A673 (cell line): ENCODE results near the gene CTXND1. TPM values are rescaled to one million over a fixed set of nuclear protein-coding genes. Genes with fewer than 3 reads are reported as not detected.

Experiments
- BruUV-seq: library from RNA; stranded (reverse); fragments of 400-500 nt; replicated peaks from 2 replicates; lab custom pipeline; 2021; lab: Mats Ljungman, UMichigan
- CTCF ChIA-PET: fragments of 300-600 bp; sonication (Branson Sonifier 250); formaldehyde crosslinking; loops from one replicate; lab custom pipeline; 2022; ENCODE audit warnings: antibody characterized with exemption; lab: Charles Lee
- POLR2A ChIA-PET: fragments of 300-600 bp; sonication (Branson Sonifier 250); formaldehyde crosslinking; loops from one replicate; lab custom pipeline; 2022; ENCODE audit warnings: antibody characterized with exemption; ENCODE audit not compliant: low non-redundant PET; lab: Charles Lee
- DNase-seq: peaks from one replicate; pipeline ENCODE4 v3.0.0-alpha.2; 2015; ENCODE audit warnings: low spot score
- H3K27ac ChIP-seq: fragments of 200-600 bp; sonication (generic); 2 replicates; pipeline ENCODE4 v1.5.1; 2016; ENCODE audit warnings: mixed run types, low read depth, mild to moderate bottlenecking, mixed read lengths, antibody characterized with exemption, low read length; ENCODE audit not compliant: poor library complexity, severe bottlenecking
- H3K27me3 ChIP-seq: fragments of 200-600 bp; sonication (generic); replicated peaks from 2 replicates; pipeline ENCODE4 v1.6.1; 2017; ENCODE audit warnings: mixed run types, low read depth, mild to moderate bottlenecking, mixed read lengths, antibody characterized with exemption, low read length; ENCODE audit not compliant: insufficient read depth, poor library complexity
- H3K36me3 ChIP-seq: fragments of 200-600 bp; sonication (generic); 2 replicates; pipeline ENCODE4 v1.6.1; 2016; ENCODE audit warnings: mixed run types, mild to moderate bottlenecking, mixed read lengths, antibody characterized with exemption, low read length; ENCODE audit not compliant: insufficient read depth, poor library complexity, severe bottlenecking
- H3K4me1 ChIP-seq: fragments of 200-600 bp; sonication (generic); 2 replicates; pipeline ENCODE4 v1.6.1; 2017; ENCODE audit warnings: mixed run types, mild to moderate bottlenecking, mixed read lengths, antibody characterized with exemption, low read length; ENCODE audit not compliant: insufficient read depth, poor library complexity, severe bottlenecking
- H3K4me3 ChIP-seq: fragments of 200-600 bp; sonication (generic); 2 replicates; pipeline ENCODE4 v1.5.1; 2016; ENCODE audit warnings: low read depth, mixed run types, mild to moderate bottlenecking, mixed read lengths, low read length; ENCODE audit not compliant: poor library complexity, severe bottlenecking
- H3K9me3 ChIP-seq: fragments of 200-600 bp; sonication (generic); 2 replicates; pipeline ENCODE4 v1.6.1; 2016; ENCODE audit warnings: mixed run types, low read depth, mild to moderate bottlenecking, mixed read lengths, antibody characterized with exemption, low read length; ENCODE audit not compliant: poor library complexity, severe bottlenecking
- EZH2 ChIP-seq: fragments of 200-600 bp; sonication (generic); IDR thresholded peaks from 2 replicates; pipeline ENCODE4 v1.6.1; 2017; ENCODE audit warnings: borderline replicate concordance, low read depth, mild to moderate bottlenecking, mixed read lengths, antibody characterized with exemption, low read length; ENCODE audit not compliant: poor library complexity, severe bottlenecking
- intact Hi-C: fragments of 100-400 bp; cut with micrococcal nuclease; formaldehyde crosslinking; loops from one replicate; pipeline ENCODE4 v1.10.0; 2022; ENCODE audit not compliant: unreplicated experiment
- total RNA-seq: library from RNA; stranded (reverse); gene quantifications from 2 replicates; pipeline ENCODE4 v1.2.3, GENCODE V29; 2021
- TF ChIP-seq, protein P1 (sequence below): fragments of 300-800, 200-600 bp; sonication (generic); conservative IDR thresholded peaks from 2 replicates; pipeline ENCODE4 v1.5.1; 2017; ENCODE audit warnings: low read depth, mild to moderate bottlenecking, antibody characterized with exemption, low read length, moderate library complexity, mixed read lengths

The CTXND1 gene
- total RNA-seq, 1 experiment from 2014 or later, result not detected

DNA sequence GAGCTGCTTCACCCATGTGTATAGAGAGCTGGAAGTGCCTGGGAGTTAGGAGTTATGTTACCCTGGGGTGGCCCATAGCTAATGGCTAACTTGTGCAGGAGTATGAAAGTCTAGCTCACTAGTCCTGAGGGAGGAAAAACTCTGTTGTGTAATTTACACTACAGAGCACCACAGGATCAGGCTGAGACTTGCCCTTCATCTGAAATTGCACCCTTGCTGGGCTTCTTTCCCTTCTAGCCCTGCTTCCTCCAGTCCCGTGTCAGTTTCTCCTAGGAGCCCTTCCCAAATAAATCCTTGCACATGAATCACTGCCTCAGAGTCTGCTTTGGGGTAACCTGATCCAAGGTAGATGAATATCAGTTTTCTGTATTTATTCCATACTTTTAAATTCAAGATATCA, 40.0 kb downstream of the CTXND1 start:
- ChIA-PET CTCF (no interaction called here), POLR2A (no interaction called here)
- H3K36me3 ChIP-seq, result no peaks in the 10 kb centered on the region
- peaks cover 68% of the 10 kb centered on the region for H3K27me3 ChIP-seq
- no peak overlapping the region for H3K4me3 ChIP-seq
- BruUV-seq, result no TSS peak
- no peak overlapping the region for H3K27ac ChIP-seq
- DNase-seq, result no peak
- no peaks in the 10 kb centered on the region for H3K9me3 ChIP-seq
- TF ChIP-seq, protein P1, sequence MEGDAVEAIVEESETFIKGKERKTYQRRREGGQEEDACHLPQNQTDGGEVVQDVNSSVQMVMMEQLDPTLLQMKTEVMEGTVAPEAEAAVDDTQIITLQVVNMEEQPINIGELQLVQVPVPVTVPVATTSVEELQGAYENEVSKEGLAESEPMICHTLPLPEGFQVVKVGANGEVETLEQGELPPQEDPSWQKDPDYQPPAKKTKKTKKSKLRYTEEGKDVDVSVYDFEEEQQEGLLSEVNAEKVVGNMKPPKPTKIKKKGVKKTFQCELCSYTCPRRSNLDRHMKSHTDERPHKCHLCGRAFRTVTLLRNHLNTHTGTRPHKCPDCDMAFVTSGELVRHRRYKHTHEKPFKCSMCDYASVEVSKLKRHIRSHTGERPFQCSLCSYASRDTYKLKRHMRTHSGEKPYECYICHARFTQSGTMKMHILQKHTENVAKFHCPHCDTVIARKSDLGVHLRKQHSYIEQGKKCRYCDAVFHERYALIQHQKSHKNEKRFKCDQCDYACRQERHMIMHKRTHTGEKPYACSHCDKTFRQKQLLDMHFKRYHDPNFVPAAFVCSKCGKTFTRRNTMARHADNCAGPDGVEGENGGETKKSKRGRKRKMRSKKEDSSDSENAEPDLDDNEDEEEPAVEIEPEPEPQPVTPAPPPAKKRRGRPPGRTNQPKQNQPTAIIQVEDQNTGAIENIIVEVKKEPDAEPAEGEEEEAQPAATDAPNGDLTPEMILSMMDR, result no peak
- no peak for TF ChIP-seq EZH2
- intact Hi-C loops, result no loop called here
- no peaks in the 10 kb centered on the region for H3K4me1 ChIP-seq

DNA sequence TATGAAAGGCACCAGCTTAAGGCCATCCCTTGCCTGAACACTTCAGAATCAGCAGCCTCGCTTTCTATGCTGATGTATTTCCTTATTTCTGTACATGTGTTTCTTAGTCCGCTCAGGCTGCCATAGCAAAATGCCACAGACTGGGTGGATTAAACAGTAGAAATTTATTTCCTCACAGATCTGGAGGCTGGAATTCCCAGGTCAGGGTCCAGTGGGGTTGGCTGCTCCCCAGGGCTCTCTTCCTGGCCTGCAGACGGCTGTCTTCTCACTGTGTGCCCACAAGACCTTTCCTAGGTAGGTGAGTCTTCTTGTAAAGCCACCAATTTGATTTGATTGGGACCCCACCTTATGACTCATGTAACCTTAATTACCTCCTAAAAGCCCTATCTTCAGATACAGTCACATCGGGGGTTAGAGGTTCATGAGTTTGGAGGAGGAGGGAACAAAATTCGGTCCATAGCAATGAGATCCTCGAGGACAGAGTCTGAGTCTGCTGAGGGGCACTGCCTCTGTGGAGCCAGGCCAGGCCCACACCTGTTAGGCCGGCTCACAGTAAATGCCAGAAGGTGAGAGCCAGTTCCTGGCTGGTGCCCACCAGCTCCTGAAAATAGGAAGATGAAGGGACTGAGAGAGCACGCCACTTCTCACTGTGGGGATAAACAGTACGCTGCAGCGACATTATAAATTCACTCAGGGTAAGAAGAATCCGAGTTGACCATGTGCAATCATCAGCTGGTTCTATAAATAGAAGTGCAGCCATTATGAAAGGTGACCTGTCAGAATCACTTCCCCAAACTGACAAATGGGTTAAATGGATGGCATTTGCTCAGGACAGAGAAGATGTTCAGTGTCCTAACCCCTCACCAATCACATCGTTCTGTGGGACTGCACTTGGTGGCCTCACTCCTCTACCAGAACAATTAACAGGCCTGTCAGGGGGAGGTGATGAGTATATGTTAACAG, 41.1 kb downstream of the CTXND1 start:
- DNase-seq, result no peak
- no peak overlapping the region for H3K27ac ChIP-seq
- intact Hi-C loops, result no loop called here
- H3K27me3 ChIP-seq, result peaks cover 75% of the 10 kb centered on the region
- BruUV-seq, result no TSS peak
- ChIA-PET POLR2A (no interaction called here), CTCF (no interaction called here)
- TF ChIP-seq EZH2, result no peak
- TF ChIP-seq, protein P1, result no peak
- H3K4me3 ChIP-seq, result no peak overlapping the region
- H3K4me1 ChIP-seq, result no peaks in the 10 kb centered on the region
- H3K9me3 ChIP-seq, result no peaks in the 10 kb centered on the region
- H3K36me3 ChIP-seq, result no peaks in the 10 kb centered on the region

DNA sequence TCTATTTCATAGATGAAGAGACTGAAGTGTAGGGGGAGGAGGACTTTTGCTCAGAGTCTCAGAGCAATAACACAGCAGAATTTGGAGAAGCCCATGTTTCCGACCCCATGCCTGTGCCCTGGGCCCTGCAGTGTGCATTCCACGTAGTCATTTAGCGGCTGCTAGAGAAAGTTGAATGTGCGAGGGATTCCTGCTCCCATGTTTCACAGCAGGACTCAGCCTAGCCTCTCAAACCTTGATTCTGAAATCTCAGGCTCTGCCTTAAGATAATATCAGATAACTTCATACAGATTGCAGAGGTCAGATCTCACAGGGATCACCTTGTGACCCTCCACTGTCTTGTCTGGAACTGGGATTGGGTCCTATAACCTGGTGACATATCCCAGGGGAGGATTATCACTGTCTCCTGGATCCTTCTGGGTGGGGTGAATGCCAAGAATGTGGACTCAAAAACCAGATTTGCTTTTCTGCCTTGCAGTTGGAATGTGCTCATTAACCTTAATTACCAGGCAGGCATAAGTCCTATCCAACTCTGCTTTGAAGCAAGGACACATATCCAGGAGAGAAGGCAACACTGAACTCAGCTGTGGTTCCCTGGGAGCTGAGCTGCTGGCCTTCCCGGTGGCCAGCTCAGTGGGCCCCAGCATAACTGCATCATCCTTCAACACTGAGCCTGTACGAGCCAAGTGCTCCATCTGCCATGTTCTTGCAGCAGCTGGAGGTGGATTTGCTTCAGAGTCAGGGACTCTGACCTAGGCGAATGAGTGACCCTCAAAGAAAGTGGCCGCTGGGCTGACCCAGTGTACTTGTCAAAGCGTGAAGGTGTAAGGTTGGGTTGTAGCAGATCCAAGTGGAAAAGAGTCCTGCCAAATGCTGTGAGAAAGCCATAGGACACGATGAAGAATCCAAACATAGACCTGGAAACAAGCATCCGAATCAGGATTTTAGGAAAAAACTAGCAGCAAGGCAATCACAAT, 43.0 kb downstream of the CTXND1 start:
- BruUV-seq, result no TSS peak
- Histone ChIP-seq H3K36me3 (no peaks in the 10 kb centered on the region), H3K4me3 (no peak overlapping the region), H3K27ac (no peak overlapping the region), H3K4me1 (no peaks in the 10 kb centered on the region), H3K27me3 (peaks cover 71% of the 10 kb centered on the region), H3K9me3 (no peaks in the 10 kb centered on the region)
- CTCF ChIA-PET, result no interaction called here
- POLR2A ChIA-PET, result no interaction called here
- TF ChIP-seq EZH2, result no peak
- TF ChIP-seq, protein P1, result no peak
- intact Hi-C loops, result no loop called here
- no peak for DNase-seq
